Measurements from ENCODE around the gene CTNNBL1.

Gene CTNNBL1

GRCh38 chr20:37896932-37897548, 203.2 kb downstream of the CTNNBL1 start:
- Mint-ChIP-seq H3K9me3 (no peaks in the 10 kb centered on the region), H3K27ac (no peak overlapping the region), H3K36me3 (ENCODE audit: low read depth) (no peaks in the 10 kb centered on the region), H3K27me3 (peaks cover 29% of the 10 kb centered on the region), H3K4me1 (ENCODE audit: low read depth) (peaks cover 3% of the 10 kb centered on the region), H3K4me3 (no peak overlapping the region)

GRCh38 chr20:37898233-37899104, 204.6 kb downstream of the CTNNBL1 start:
- Mint-ChIP-seq H3K36me3 (ENCODE audit: low read depth) (no peaks in the 10 kb centered on the region), H3K9me3 (no peaks in the 10 kb centered on the region), H3K4me3 (no peak overlapping the region), H3K27ac (no peak overlapping the region), H3K27me3 (peaks cover 36% of the 10 kb centered on the region), H3K4me1 (ENCODE audit: low read depth) (peaks cover 11% of the 10 kb centered on the region)

GRCh38 chr20:37899105-37900045, 205.5 kb downstream of the CTNNBL1 start:
- Mint-ChIP-seq H3K27ac (no peak overlapping the region), H3K36me3 (ENCODE audit: low read depth) (no peaks in the 10 kb centered on the region), H3K4me3 (no peak overlapping the region), H3K4me1 (ENCODE audit: low read depth) (peaks cover 17% of the 10 kb centered on the region), H3K27me3 (peaks cover 45% of the 10 kb centered on the region), H3K9me3 (no peaks in the 10 kb centered on the region)

GRCh38 chr20:37901240-37901639, 207.4 kb downstream of the CTNNBL1 start:
- Mint-ChIP-seq H3K36me3 (ENCODE audit: low read depth) (no peaks in the 10 kb centered on the region), H3K27ac (no peak overlapping the region), H3K4me3 (no peak overlapping the region)

GRCh38 chr20:37901654-37902503, 208.0 kb downstream of the CTNNBL1 start:
- H3K27ac Mint-ChIP-seq = no peak overlapping the region
- H3K4me3 Mint-ChIP-seq = peak overlapping the region; percentile 54
- H3K27me3 Mint-ChIP-seq = peaks cover 68% of the 10 kb centered on the region

More at GRCh38 chr20:37901240-37901639, 207.4 kb downstream of the CTNNBL1 start:
- peaks cover 62% of the 10 kb centered on the region for H3K27me3 Mint-ChIP-seq
- H3K9me3 Mint-ChIP-seq = no peaks in the 10 kb centered on the region
- H3K4me1 Mint-ChIP-seq (ENCODE audit: low read depth) = peaks cover 17% of the 10 kb centered on the region

GRCh38 chr20:37902504-37903313, 208.9 kb downstream of the CTNNBL1 start, which contains the start of gene VSTM2L:
Gene VSTM2L, plus strand, starts transcription at chr20:37903127. Its CDS starts 224 bp downstream, at chr20:37903351.
- Mint-ChIP-seq H3K4me1 (ENCODE audit: low read depth) (peaks cover 17% of the 10 kb centered on the region), H3K27ac (peak within 1 kb of the TSS; percentile 9), H3K4me3 (peak within 1 kb of the TSS; percentile 67), H3K9me3 (no peaks in the 10 kb centered on the region), H3K36me3 (ENCODE audit: low read depth) (no peaks in the 10 kb centered on the region), H3K27me3 (peaks cover 73% of the 10 kb centered on the region)

More at GRCh38 chr20:37901654-37902503, 208.0 kb downstream of the CTNNBL1 start:
- H3K4me1 Mint-ChIP-seq (ENCODE audit: low read depth) = peaks cover 17% of the 10 kb centered on the region
- H3K9me3 Mint-ChIP-seq = no peaks in the 10 kb centered on the region
- H3K36me3 Mint-ChIP-seq (ENCODE audit: low read depth) = no peaks in the 10 kb centered on the region

- Mint-ChIP-seq H3K36me3 (ENCODE audit: low read depth) (no peaks in the 10 kb centered on the region), H3K27ac (peak overlapping the region; percentile 9), H3K4me3 (peak overlapping the region; percentile 67), H3K27me3 (peaks cover 75% of the 10 kb centered on the region), H3K9me3 (no peaks in the 10 kb centered on the region), H3K4me1 (ENCODE audit: low read depth) (peaks cover 17% of the 10 kb centered on the region)
Measured at GRCh38 chr20:37903317-37904007, 209.6 kb downstream of the CTNNBL1 start.

- Mint-ChIP-seq H3K27me3 (peaks cover 79% of the 10 kb centered on the region), H3K9me3 (no peaks in the 10 kb centered on the region), H3K4me1 (ENCODE audit: low read depth) (peaks cover 14% of the 10 kb centered on the region), H3K27ac (no peak overlapping the region), H3K4me3 (peak overlapping the region; percentile 67), H3K36me3 (ENCODE audit: low read depth) (no peaks in the 10 kb centered on the region)
Measured at GRCh38 chr20:37904008-37904642, 210.3 kb downstream of the CTNNBL1 start.

- H3K27me3 Mint-ChIP-seq = peaks cover 72% of the 10 kb centered on the region
- no peaks in the 10 kb centered on the region for H3K36me3 Mint-ChIP-seq (ENCODE audit: low read depth)
- H3K4me3 Mint-ChIP-seq = no peak overlapping the region
- peaks cover 14% of the 10 kb centered on the region for H3K4me1 Mint-ChIP-seq (ENCODE audit: low read depth)
- H3K9me3 Mint-ChIP-seq = no peaks in the 10 kb centered on the region
- H3K27ac Mint-ChIP-seq = no peak overlapping the region
Measured at GRCh38 chr20:37904845-37905373, 211.1 kb downstream of the CTNNBL1 start.

GRCh38 chr20:37905671-37906613, 212.1 kb downstream of the CTNNBL1 start:
- Mint-ChIP-seq H3K4me1 (ENCODE audit: low read depth) (peaks cover 14% of the 10 kb centered on the region), H3K4me3 (no peak overlapping the region), H3K27ac (no peak overlapping the region), H3K36me3 (ENCODE audit: low read depth) (no peaks in the 10 kb centered on the region), H3K9me3 (no peaks in the 10 kb centered on the region), H3K27me3 (peaks cover 64% of the 10 kb centered on the region)

GRCh38 chr20:37907330-37907676, 213.5 kb downstream of the CTNNBL1 start:
- Mint-ChIP-seq H3K9me3 (no peaks in the 10 kb centered on the region), H3K36me3 (ENCODE audit: low read depth) (no peaks in the 10 kb centered on the region), H3K4me3 (no peak overlapping the region), H3K27ac (no peak overlapping the region), H3K4me1 (ENCODE audit: low read depth) (peaks cover 11% of the 10 kb centered on the region), H3K27me3 (peaks cover 57% of the 10 kb centered on the region)
